ENCODE data around the gene KYAT1. TPM values are rescaled to one million over a fixed set of nuclear protein-coding genes. Genes with fewer than 3 reads are reported as not detected.

KYAT1 gene
- total RNA-seq, 1 experiment from 2014 or later: 6.1 TPM

DNA sequence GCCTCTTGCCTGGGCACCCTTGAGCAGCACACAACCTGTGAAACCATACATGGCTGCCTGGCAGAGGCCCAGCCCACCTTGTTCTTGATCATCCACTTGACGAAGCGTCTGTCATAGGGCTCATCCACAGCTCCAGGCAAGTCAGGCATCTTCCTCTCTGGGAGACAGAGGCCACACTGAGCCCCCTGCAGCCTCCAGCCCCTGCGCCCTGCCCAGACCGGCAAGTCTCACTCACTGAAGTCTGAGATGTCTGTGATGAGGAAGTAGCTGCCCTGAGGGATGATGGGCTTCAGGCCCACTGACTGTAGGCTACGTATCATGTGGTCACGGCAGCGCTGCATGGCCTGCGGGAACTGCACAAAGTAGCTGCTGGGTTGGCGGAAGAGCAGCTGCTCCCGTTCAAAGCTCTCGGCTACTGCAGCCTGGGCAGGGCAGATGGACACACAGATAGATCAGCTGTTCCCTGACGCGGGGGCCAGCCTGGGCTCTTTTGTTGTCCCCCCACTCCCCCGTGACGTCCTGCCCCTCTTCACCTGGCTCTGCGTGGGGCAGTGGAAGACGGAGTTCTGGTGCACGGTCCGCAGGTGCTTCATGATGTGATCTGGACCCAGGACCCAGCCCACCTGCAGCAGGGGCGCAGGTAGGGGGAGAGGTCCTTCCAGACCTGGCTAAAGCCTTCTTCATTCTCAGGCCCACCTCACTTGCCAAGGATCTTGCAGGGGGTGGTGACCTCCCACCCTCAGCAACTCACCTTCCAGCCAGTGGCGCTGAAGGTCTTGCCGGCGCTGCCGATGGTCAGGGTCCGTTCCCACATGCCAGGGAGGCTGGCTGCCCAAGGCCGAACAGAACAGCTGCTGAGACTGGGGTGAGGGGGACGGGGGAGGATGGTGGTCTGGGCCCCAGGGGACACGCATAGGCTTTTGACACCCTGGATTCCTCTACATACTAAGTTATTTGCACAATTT, 46.2 kb downstream of the KYAT1 start:
- Histone ChIP-seq H3K4me1 (ENCODE audit: control insufficient read depth, insufficient read depth, low read length) (no peaks in the 10 kb centered on the region), H3K9me3 (ENCODE audit: control insufficient read depth, insufficient read depth, low read depth, low read length) (no peaks in the 10 kb centered on the region), H3K4me3 (ENCODE audit: low read depth in 2 of 2, low read length in 2 of 2) (no peak overlapping the region), H3K27me3 (ENCODE audit: control insufficient read depth, insufficient read depth, low read length) (no peaks in the 10 kb centered on the region), H3K27ac (ENCODE audit: low read length) (no peak overlapping the region), H3K36me3 (ENCODE audit: control insufficient read depth, insufficient read depth, low read length) (no peaks in the 10 kb centered on the region)
- TF ChIP-seq, protein P1, sequence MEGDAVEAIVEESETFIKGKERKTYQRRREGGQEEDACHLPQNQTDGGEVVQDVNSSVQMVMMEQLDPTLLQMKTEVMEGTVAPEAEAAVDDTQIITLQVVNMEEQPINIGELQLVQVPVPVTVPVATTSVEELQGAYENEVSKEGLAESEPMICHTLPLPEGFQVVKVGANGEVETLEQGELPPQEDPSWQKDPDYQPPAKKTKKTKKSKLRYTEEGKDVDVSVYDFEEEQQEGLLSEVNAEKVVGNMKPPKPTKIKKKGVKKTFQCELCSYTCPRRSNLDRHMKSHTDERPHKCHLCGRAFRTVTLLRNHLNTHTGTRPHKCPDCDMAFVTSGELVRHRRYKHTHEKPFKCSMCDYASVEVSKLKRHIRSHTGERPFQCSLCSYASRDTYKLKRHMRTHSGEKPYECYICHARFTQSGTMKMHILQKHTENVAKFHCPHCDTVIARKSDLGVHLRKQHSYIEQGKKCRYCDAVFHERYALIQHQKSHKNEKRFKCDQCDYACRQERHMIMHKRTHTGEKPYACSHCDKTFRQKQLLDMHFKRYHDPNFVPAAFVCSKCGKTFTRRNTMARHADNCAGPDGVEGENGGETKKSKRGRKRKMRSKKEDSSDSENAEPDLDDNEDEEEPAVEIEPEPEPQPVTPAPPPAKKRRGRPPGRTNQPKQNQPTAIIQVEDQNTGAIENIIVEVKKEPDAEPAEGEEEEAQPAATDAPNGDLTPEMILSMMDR (IDR thresholded peaks at IDR 0.05): no peak
- TF ChIP-seq SIN3A (IDR thresholded peaks at IDR 0.05; ENCODE audit: borderline replicate concordance, insufficient read depth, low read depth, low read length) (no peak), POLR2AphosphoS5 (IDR thresholded peaks at IDR 0.05; ENCODE audit: low read depth, low read length) (no peak), TCF7L2 (IDR thresholded peaks at IDR 0.05; ENCODE audit: low read depth, low read length) (no peak)
- TF ChIP-seq, protein P2, sequence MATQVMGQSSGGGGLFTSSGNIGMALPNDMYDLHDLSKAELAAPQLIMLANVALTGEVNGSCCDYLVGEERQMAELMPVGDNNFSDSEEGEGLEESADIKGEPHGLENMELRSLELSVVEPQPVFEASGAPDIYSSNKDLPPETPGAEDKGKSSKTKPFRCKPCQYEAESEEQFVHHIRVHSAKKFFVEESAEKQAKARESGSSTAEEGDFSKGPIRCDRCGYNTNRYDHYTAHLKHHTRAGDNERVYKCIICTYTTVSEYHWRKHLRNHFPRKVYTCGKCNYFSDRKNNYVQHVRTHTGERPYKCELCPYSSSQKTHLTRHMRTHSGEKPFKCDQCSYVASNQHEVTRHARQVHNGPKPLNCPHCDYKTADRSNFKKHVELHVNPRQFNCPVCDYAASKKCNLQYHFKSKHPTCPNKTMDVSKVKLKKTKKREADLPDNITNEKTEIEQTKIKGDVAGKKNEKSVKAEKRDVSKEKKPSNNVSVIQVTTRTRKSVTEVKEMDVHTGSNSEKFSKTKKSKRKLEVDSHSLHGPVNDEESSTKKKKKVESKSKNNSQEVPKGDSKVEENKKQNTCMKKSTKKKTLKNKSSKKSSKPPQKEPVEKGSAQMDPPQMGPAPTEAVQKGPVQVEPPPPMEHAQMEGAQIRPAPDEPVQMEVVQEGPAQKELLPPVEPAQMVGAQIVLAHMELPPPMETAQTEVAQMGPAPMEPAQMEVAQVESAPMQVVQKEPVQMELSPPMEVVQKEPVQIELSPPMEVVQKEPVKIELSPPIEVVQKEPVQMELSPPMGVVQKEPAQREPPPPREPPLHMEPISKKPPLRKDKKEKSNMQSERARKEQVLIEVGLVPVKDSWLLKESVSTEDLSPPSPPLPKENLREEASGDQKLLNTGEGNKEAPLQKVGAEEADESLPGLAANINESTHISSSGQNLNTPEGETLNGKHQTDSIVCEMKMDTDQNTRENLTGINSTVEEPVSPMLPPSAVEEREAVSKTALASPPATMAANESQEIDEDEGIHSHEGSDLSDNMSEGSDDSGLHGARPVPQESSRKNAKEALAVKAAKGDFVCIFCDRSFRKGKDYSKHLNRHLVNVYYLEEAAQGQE (IDR thresholded peaks at IDR 0.05; ENCODE audit: insufficient read depth in 1 of 2, low read depth in 2 of 2, low read length in 1 of 2): no peak
- intact Hi-C loops (cut with micrococcal nuclease; ENCODE audit: unreplicated experiment) (no loop called here), in situ Hi-C loops (cut with HindIII; ENCODE audit: low pct_unique_long_range_greater_than_20kb, low sequenced_read_pairs) (no loop called here)
- ChIA-PET POLR2A (no interaction called here), CTCF (interaction anchor here (0.5 to 0.6 kb wide), 2 partner anchors 18 to 42 kb away, joined by 6 to 15 read pairs; no protein-coding TSS in a partner anchor)
- peak; percentile 20; the same call in 1 of the 2 replicates for ATAC-seq
- no TSS peak for BruUV-seq (replicated peaks)
- no peak for DNase-seq (ENCODE audit: low read depth, low spot score)

- no peaks in the 10 kb centered on the region; the same call in 1 of the 2 replicates for H3K36me3 ChIP-seq (ENCODE audit: control insufficient read depth, insufficient read depth, low read length)
- TF ChIP-seq, protein P2 (IDR thresholded peaks at IDR 0.05; ENCODE audit: insufficient read depth in 1 of 2, low read depth in 2 of 2, low read length in 1 of 2): no peak
- TF ChIP-seq, protein P1 (IDR thresholded peaks at IDR 0.05): no peak
- TF ChIP-seq POLR2AphosphoS5 (IDR thresholded peaks at IDR 0.05; ENCODE audit: low read depth, low read length) (no peak), TCF7L2 (IDR thresholded peaks at IDR 0.05; ENCODE audit: low read depth, low read length) (no peak), SIN3A (IDR thresholded peaks at IDR 0.05; ENCODE audit: borderline replicate concordance, insufficient read depth, low read depth, low read length) (no peak)
- no peak overlapping the region for H3K27ac ChIP-seq (ENCODE audit: low read length)
- DNase-seq (ENCODE audit: low read depth, low spot score): no peak
- H3K27me3 ChIP-seq (ENCODE audit: control insufficient read depth, insufficient read depth, low read length): no peaks in the 10 kb centered on the region
- ChIA-PET CTCF (no interaction called here), POLR2A (no interaction called here)
- in situ Hi-C loops (cut with HindIII; ENCODE audit: low pct_unique_long_range_greater_than_20kb, low sequenced_read_pairs): no loop called here
- H3K4me1 ChIP-seq (ENCODE audit: control insufficient read depth, insufficient read depth, low read length): peaks cover 2% of the 10 kb centered on the region; the same call in 1 of the 2 replicates
- no peak for ATAC-seq
- H3K9me3 ChIP-seq (ENCODE audit: control insufficient read depth, insufficient read depth, low read depth, low read length): no peaks in the 10 kb centered on the region
- intact Hi-C loops (cut with micrococcal nuclease; ENCODE audit: unreplicated experiment): no loop called here
- BruUV-seq (replicated peaks): no TSS peak
- H3K4me3 ChIP-seq (ENCODE audit: low read depth in 2 of 2, low read length in 2 of 2): no peak overlapping the region
Observed at GRCh38 chr9:128833696-128834095, 48.1 kb downstream of the KYAT1 start.
